ENCODE results near the gene RAB11A.

Gene RAB11A

GRCh38 chr15:65885668-65886218, 16.5 kb downstream of the RAB11A start:
- DNase-seq (ENCODE audit: low read depth, low spot score) = no peak

DNA sequence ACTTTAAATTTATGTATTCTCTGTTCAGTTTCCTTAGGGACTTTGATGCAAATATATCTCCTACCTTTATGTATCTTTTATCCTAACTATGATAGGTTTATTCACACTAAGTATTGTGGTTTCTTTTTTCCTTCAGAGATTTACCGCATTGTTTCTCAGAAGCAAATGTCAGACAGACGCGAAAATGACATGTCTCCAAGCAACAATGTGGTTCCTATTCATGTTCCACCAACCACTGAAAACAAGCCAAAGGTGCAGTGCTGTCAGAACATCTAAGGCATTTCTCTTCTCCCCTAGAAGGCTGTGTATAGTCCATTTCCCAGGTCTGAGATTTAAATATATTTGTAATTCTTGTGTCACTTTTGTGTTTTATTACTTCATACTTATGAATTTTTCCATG, 18.3 kb downstream of the RAB11A start:
- no peak for DNase-seq (ENCODE audit: low read depth, low spot score)

GRCh38 chr15:65888981-65889380, 19.7 kb downstream of the RAB11A start:
- no peak for DNase-seq (ENCODE audit: low read depth, low spot score)

- no peak for DNase-seq (ENCODE audit: low read depth, low spot score)
Observed at GRCh38 chr15:65893060-65893459, 23.8 kb downstream of the RAB11A start.

GRCh38 chr15:65896236-65896635, 26.9 kb downstream of the RAB11A start:
- DNase-seq (ENCODE audit: low read depth, low spot score) = no peak

- DNase-seq (ENCODE audit: low read depth, low spot score) = no peak
Observed at GRCh38 chr15:65900488-65900887, 31.2 kb downstream of the RAB11A start.

DNA sequence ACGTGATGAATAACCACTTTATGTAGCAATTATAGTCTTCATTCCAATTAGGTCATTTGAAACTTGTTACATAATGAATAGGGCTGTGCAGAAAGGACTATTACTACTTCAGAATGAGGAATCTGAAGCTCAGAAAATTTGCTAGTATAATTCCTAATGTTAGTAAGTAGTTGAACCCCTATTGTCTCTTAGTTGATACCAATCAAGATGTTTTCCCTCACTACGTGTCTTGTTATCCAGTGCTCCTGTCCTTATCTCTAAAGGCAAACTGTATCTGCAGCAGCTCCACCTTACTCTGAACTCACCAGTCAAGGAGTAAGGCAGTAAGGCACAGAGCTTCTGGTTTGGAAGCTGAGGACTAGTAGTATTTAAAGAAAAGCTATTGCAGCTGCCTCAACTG, 32.0 kb downstream of the RAB11A start:
- no peak for DNase-seq (ENCODE audit: low read depth, low spot score)

GRCh38 chr15:65901836-65902235, 32.5 kb downstream of the RAB11A start:
- no peak for DNase-seq (ENCODE audit: low read depth, low spot score)

DNA sequence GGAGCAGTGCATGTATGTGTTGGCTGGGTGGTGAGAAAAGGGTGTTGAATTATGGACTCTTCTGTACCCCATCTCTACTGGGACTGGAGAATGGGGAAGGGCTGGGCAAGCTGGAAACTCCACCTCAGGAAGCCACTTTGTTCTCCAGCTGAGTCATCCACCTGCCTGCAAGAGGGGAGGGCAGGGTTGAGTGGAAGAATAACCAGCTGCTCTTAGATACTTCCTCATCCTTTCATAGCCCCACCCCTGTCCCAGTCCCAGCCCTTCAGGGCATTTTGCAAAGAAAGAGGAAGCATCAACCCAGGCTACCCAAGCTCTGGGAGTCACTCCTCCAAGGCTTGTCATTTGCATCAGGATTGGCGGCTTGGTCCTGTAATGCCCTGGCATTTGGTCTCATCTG, 33.1 kb downstream of the RAB11A start:
- peak; percentile 85 for DNase-seq (ENCODE audit: low read depth, low spot score)

DNA sequence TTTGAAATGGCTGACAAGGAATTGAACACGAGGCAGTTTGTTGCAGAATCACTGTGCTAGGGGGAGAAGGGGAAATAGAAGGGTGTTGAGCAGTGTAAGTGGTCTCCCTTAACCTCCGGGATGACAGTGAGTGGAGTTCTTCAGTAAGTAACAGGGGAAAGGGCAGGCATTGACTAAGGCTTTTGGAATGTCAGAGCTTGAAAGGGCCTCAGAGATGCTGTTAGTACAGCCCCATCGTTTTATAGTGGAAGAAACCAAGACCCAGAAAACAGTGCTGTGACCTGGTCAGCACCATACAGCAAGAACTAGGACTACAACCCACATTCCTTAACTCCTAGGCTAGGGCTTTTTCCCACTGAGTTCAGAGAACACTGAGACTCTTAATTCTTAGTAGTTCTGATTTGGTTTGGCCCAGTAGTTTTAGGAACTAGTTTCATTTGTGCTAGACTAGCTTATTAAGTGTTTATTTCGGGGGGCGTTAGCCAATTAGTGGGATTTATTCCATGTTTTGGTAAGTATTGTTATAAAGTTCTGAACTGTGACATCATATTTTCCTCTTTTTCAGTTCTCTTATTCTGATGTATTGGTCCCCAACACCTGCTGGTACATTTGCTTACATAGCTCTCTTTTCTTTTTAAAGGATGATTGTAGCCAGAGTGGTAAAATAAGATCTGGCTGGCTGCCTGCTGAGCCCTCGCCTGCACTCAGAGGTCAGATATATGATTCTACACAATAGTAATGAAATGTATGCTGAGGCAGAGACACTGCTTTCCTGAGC, 34.2 kb downstream of the RAB11A start:
- peak; percentile 61 for DNase-seq (ENCODE audit: low read depth, low spot score)

GRCh38 chr15:65904301-65904700, 35.0 kb downstream of the RAB11A start:
- no peak for DNase-seq (ENCODE audit: low read depth, low spot score)

DNA sequence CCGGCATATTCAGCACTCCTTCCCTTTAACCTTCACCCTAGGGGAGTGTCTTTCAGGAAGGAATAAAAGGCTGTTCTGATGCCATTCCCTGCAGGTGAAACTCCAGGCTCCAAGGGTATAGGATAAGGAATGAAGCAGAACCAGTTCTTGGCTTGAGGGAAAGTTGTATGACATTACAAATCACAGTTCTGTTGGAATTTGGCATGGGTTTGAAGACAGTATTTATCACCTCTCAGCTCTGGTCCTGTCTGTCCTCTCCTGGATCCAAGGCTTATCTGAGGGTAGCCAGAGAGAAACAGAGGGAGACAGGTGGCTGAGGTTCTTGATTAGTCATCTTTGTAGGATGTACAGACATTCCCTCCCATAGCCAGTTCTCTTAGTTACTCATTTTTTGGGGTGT, 37.1 kb downstream of the RAB11A start:
- peak; percentile 72 for DNase-seq (ENCODE audit: low read depth, low spot score)

DNA sequence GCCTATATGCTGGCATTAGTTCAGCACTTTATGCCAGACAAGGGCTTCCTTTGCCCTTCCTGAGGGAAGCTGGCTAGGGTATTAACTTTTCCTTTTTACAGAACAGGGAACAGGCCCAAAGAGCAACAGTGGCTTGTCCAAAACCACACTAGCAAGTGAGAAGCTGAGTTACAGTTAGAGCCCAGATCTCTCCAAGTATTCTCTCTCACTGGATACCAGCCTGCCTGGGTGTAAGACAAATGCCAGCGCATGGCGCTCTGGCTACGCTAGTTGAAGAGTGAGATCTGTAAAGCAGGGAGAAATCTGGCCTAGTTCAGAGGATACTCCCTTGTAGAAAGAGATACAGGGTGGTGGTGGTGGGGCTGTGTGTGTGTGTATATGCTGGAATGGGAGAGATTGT, 38.4 kb downstream of the RAB11A start:
- DNase-seq (ENCODE audit: low read depth, low spot score) = no peak

- no peak for DNase-seq (ENCODE audit: low read depth, low spot score)
Observed at GRCh38 chr15:65908876-65909275, 39.6 kb downstream of the RAB11A start.

DNA sequence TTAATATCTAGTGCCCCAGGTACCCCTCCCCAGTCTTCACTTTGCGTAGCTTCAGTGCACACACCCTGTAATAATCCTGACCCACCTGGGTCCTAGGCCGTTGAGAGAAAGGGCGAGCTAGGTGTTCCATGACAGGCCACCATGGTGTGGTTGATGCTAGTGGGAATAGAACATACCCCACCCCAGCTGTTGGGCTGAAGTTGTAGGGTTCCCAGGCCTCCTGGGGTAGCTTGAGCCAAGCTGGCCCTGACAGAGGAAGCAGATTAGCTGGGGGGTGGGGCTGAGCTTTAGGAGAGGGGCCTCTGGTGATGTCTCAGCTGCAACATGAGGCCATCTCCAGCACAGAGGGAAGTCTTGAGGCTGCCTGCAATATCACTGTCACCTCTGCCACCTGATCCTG, 40.5 kb downstream of the RAB11A start:
- DNase-seq (ENCODE audit: low read depth, low spot score) = no peak

GRCh38 chr15:65910341-65910740, 41.0 kb downstream of the RAB11A start:
- no peak for DNase-seq (ENCODE audit: low read depth, low spot score)

DNA sequence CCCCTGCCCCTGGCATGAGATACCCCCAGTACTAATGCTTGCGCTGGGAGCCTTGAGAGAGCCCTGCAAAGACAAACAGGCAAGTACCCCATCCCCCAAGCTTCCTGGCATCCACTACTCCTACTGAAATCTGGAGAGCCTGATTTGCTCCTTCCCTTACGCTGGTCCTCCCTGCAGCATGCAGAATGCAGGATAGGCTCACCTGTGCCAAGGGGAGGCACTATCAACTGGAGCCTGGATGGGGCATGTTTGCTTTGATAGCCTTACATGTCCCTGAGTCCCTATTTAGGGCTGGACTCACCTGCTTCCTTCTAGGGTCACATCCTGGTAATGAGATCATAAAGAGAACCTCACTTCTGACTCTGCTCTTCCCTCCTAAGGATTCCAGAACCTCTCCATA, 42.9 kb downstream of the RAB11A start:
- no peak for DNase-seq (ENCODE audit: low read depth, low spot score)

- DNase-seq (ENCODE audit: low read depth, low spot score) = no peak
Observed at GRCh38 chr15:65913631-65914199, 44.4 kb downstream of the RAB11A start.

DNA sequence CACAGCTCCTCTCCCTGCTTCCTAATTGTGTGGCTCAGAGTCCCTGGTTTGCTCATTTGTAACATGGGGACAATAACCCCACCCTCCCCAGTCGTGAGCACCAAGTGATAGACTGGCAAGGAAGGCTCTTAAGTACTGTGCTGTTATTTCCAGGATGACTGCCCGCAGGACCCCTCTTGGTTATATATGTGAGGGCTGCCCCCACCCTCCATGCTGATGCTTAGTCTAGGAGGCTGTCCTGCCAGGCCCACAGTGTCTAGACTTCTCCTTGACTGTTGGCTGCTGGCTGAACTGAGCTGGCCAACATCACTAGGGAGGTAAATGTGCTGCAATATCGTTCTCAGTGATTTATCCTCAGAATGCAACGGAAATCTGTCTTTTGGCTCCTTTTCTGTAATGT, 45.1 kb downstream of the RAB11A start:
- DNase-seq (ENCODE audit: low read depth, low spot score) = no peak

DNA sequence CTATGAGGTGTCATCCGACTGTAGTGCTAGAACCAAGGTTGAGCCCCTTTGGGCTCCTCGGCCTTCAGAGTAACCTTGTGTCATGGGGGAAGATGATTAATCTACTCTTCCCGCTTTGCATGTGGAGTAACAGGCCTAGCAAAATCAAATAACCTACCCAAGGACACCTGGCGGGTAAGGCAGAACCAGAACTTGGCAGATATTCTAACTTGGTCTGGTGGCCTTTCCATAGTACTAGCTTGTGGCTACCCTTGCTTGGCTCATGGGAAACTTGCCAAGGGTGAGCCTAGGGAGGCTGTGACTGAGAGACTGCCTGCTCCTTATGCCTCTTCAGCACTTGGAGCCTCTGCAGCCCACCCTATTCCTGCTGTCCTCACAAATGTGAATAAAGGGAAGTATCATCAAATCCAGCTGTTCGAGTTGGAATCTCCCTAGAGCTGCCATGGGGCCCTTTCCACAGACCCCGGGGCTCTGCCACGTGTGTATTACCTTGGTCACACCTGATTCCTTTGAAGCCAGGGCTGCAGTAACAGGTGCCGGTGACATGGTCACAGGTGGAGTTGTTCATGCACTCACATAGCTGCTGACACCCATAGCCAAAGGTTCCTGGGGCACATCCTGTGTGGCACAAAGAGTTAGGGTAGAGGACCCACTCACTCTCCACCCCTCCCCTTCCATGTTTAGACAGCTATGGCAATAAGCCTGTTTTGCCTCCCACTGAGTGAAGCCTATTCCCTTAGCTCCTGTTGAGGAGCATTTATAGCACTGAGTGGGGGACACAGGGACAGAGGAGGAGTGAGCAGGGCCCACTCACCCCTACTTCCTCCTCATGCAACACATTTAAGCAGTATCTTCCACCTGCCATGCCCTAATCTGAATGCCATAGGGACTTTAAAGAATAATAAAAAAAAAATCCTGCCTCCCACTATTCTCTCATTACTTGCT, 46.0 kb downstream of the RAB11A start:
- no peak for DNase-seq (ENCODE audit: low read depth, low spot score)

DNA sequence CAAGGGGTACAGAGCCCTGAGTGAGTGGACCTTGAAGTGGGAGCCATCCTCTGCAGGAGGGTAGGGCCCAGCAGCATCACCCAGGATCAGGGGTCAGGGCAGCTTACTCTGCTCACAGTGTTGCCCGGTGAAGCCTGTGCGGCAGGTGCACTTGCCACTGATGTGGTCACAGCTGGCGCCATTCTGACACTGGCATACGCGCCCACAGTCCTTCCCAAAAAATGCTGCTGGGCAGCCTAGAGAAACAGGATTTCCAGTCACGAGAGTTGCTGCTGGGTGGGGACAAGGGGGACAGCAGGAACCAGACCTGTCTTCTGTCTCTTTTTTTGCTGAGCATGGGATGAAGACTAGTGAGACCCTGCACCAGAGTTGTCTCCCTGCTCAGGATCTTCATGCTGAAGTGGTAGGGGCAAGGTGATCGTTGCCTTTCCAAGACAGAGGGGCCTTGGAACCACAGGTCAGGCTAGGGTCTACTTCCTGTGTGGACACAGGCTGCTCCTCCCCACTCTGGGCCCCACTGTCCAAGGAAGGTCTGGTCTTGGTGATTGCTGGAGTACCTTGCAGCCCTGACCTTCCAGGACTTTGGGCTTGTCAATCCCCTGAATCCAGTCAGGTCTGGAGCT, 46.9 kb downstream of the RAB11A start:
- no peak for DNase-seq (ENCODE audit: low read depth, low spot score)
